Stimulated activated naive CD4-positive, alpha-beta T cell treated with Interleukin-2 at 50 U/mL for 16 hours (primary cell): ENCODE data around the gene SHB.

Source experiments
- DNase-seq: peaks from one replicate; lab custom pipeline; 2025; lab: John Stamatoyannopoulos, UW

The SHB gene

DNA sequence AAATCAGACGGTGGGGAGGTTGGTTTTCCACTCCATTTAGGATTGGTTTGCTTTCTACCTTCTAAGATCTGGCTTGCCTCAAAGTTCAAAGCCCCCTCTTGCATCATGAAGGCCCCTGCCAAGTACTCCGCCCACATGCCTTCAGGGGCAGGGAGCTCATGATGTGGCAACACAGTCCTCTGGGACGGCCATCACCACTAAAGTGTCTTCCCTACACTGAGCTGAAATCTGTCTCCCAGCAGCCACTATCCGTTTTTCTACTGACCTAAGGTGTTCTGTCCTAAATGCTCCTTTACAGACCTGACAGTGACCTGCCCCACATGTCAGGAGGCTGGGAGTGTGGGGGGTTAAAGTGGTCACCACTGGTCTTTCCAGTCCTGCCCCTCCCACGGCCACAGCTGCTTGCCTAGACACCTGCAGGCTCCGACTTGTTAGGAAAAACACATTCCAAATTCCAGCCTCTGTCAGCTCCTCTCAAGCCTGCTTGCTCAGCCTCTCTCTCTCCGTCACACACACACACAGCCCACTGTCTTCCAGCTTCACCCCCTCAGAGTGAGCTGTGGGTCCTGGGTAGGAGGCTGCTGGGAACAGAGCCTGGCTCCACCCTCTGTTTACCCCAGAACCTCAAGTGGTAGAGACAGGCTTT, 44.9 kb downstream of the SHB start:
- no peak for DNase-seq

GRCh38 chr9:38023661-38024035, 45.4 kb downstream of the SHB start:
- no peak for DNase-seq

GRCh38 chr9:38022995-38023394, 46.0 kb downstream of the SHB start:
- DNase-seq, result no peak

GRCh38 chr9:38022203-38022895, 46.7 kb downstream of the SHB start:
- DNase-seq, result no peak

DNA sequence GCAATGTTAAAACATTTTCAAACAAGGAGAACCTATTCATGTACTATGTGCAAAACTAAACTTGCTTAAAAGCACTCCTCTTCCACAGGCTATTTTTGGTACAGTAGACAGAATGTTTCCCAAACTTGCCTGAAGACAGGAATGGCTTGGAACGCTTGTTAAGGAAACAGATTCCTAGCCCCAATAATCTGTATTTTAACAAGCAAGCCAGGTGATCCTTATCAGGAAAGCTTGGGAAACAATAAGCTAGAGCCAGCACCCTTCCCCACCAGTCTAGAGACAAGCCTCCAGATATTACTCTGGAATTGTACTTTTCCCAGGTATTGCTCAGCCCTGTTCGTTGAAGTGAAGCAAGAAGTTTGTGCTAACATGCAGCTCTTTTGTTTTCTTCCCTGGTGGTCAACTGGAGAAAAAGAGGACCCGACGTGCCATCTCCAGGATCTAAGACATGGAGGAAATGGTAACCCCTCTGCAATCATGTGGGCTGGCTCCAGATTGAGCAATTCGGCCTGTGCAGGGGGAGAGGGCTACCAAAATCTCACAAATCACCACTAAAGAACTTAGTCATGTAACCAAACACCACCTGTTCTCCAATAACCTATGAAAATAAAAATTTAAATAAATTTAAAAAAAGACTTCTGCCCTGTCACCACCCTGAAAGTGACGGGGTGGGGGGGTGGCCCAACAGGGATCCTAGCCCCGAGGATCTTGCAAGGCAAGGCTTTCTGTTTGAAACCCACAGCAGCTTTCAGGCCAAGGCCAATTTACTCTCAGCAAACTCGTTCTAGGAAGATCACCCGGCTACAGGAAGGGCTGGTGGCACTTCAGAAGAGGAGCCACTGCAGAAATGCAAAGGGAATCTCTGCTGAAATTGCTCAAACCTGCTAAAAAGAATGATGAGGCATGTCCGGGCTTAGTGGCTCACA, 48.6 kb downstream of the SHB start:
- no peak for DNase-seq

DNA sequence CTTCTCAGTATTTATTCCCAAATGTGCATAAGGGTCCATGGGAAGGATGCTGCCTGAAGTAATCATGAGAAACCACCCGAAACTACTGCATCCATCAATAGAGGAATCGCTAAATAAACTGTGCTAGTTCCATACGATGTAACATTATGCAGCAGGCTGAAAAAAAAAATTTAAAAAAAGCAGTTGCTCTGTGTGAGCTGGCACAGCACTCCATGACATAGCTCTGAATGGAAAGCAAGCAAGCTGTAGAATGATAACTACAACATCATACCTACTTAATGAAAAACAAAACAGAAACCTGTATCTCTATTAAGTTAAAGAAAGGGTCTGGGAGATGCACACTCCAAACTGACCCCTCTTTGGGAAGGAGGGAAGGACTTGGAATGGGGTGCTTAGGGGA, 49.3 kb downstream of the SHB start:
- DNase-seq, result no peak

DNA sequence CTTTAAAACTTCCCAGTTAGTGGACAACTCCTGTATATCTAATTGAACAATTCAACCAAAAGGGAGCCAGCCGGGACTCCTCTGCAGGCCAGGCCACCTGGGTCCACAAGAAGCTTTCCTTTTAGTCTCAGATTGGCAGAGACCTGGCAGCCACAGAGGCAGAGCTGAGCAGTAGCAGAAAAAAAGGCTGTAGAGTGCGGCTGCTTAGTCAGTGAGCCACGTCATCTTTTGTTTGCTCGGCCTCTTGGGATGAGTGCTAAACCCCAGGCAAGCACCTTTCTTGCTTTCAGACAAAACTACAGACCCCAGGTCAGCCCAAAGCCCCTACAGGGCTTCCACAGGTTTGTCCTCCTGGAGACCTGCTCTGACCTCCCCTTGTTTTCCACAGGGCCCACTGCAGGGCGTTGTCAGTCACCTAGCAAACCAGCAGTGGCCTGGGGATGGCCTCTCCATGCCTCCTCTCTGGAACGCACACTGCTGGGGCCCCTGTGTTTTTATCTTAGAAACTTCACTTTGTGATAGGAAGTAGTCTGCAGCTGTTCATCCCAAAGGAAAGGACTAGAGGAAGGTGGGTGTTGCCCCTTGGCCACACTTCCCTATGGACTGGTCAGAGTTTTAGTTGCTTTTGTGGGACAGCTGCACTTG, 49.9 kb downstream of the SHB start:
- DNase-seq, result no peak

GRCh38 chr9:38018241-38018957, 50.6 kb downstream of the SHB start:
- DNase-seq, result no peak

GRCh38 chr9:38017885-38018186, 51.2 kb downstream of the SHB start:
- DNase-seq, result no peak

GRCh38 chr9:38017149-38017884, 51.7 kb downstream of the SHB start:
- no peak for DNase-seq

- DNase-seq, result no peak
These were observed 52.5 kb downstream of the SHB start for GRCh38 chr9:38016375-38017135.

DNA sequence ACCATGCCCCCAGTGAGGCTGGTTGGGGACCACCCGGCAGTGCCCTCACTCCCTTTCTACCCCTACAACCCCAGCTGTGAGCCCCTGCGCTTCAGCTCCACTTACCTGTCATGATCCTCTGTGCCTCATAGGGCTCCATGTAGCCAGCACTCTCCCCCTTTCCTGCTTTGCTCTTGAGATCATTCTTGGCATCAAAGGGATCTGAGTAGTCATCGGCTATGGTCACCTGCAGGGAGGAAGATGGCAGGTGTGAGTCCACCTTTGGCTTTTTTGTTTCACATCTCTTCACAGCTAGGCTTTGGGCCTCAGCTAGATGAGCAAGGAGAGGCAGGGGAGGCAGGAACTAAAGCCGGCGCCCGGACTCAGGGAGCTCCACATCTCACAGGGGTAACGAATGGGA, 53.1 kb downstream of the SHB start:
- no peak for DNase-seq

- DNase-seq, result no peak
These were observed 53.8 kb downstream of the SHB start for GRCh38 chr9:38015266-38015665.

DNA sequence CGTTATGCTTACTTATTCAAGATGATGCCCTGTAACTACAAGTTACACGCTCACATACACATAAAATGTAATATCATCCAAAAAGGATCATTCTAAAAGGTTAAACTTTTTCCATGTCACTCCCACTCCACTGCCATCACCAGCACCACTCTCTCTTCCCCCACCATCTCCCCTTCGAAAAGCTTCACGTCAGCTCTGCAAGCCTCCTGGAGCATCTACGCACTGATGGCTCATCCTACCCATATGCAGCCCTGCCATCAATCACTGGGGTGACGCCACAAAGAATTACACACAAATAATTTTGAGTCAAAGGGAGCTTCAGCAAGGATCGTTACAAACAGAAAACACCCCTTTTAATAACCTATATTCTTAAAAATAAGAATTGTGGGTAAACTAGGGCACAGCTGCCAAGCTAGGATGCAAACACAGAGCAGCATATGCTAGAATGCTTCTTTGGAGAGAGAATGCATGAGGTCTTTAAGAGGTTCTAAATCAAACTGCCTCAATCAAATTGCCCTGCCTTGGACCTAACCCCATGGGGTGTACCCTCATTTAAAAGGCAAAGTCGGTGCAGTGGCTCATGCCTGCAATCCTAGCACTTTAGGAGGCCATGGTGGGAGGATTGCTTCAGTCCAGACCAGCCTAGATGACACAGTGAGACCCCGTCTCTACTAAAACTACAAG, 56.1 kb downstream of the SHB start:
- no peak for DNase-seq

GRCh38 chr9:38011991-38012390, 57.0 kb downstream of the SHB start:
- DNase-seq, result no peak

- DNase-seq, result no peak
These were observed 57.9 kb downstream of the SHB start for GRCh38 chr9:38010918-38011704.

DNA sequence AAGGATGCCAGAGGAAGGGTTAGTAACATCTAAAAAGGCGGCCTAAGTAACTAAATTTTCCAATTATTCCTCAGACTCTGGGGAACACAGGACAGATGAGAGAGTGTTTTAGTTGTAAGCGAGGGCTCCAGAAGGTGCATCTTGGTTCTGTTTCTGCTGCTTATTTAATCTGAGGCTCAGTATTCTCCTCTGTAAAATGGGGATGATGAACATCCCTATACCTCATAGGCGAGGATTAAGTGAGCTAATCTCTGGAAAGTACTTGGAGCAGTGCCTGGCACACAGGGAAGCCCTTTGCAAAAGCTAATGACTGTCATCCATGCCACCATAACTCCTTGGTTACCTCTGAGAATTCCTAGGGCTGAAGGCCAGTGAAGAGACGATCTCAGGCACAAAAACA, 59.0 kb downstream of the SHB start:
- DNase-seq, result no peak

DNA sequence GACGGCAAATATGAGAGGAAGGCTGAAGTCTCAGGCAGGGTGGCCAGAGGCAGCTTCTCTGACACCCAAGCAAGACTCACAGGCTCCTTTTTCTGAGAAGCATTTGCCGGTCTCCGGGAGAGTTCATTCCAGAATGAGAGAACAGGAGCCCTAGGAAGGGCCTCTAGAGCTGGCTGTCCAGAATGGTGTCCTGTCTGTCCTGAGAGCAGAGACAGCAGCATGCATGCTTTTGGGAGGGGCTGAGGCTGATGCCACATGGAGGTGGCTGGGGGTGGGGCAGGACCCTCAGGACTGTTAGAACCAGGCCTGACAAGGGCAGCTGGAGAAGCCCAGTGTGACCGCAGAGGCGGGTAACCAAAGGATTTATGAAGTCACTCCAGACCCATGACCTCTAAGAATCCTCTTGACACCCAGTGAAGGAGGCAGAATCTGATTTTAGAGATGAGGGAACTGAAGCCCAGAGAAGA, 60.0 kb downstream of the SHB start:
- no peak for DNase-seq
